Smooth muscle cell (in vitro differentiated cells): ENCODE measurements around the gene TRAPPC2L. TPM values are rescaled to one million over a fixed set of nuclear protein-coding genes. Genes with fewer than 3 reads are reported as not detected.

ENCODE experiments used
- DNase-seq: peaks from one replicate; lab custom pipeline; 2025; ENCODE audit not compliant: unreplicated experiment; lab: John Stamatoyannopoulos, UW
- H2AFZ ChIP-seq: fragments of 200-600 bp; sonication (generic); 2 replicates; pipeline ENCODE4 v1.6.0; 2016; ENCODE audit warnings: antibody characterized with exemption, low read depth, mild to moderate bottlenecking
- H3F3A ChIP-seq: fragments of 200-600 bp; sonication (generic); 2 replicates; pipeline ENCODE4 v1.6.0; 2017; ENCODE audit warnings: antibody characterized with exemption, low read depth
- H3K27ac ChIP-seq: fragments of 200-600 bp; sonication (generic); 2 replicates; pipeline ENCODE4 v1.5.1; 2016; ENCODE audit warnings: low read depth, mild to moderate bottlenecking
- H3K27me3 ChIP-seq: fragments of 200-600 bp; sonication (generic); 2 replicates; pipeline ENCODE4 v1.6.1; 2016; ENCODE audit warnings: low read depth, mild to moderate bottlenecking
- H3K36me3 ChIP-seq: fragments of 200-600 bp; sonication (generic); 2 replicates; pipeline ENCODE4 v1.5.1; 2016; ENCODE audit warnings: low read depth
- H3K4me1 ChIP-seq: fragments of 200-600 bp; sonication (generic); 2 replicates; pipeline ENCODE4 v1.5.1; 2016; ENCODE audit warnings: low read depth
- H3K4me2 ChIP-seq: fragments of 200-600 bp; sonication (generic); 2 replicates; pipeline ENCODE4 v1.6.0; 2016; ENCODE audit warnings: mild to moderate bottlenecking
- H3K4me3 ChIP-seq: fragments of 200-600 bp; sonication (generic); 2 replicates; pipeline ENCODE4 v1.5.1; 2016; ENCODE audit warnings: mild to moderate bottlenecking
- H3K79me2 ChIP-seq: fragments of 200-600 bp; sonication (generic); 2 replicates; pipeline ENCODE4 v1.6.0; 2016; ENCODE audit warnings: low read depth, mild to moderate bottlenecking
- H3K9ac ChIP-seq: fragments of 200-600 bp; sonication (generic); 2 replicates; pipeline ENCODE4 v1.6.0; 2016; ENCODE audit warnings: low read depth
- H3K9me3 ChIP-seq: fragments of 200-600 bp; sonication (generic); replicated peaks from 2 replicates; pipeline ENCODE4 v1.5.1; 2016; ENCODE audit warnings: low read depth
- H4K20me1 ChIP-seq: fragments of 200-600 bp; sonication (generic); 2 replicates; pipeline ENCODE4 v1.6.0; 2016; ENCODE audit warnings: low read depth
- CTCF ChIP-seq: fragments of 200-600 bp; sonication (generic); IDR thresholded peaks from 2 replicates; pipeline ENCODE4 v1.5.1; 2017; ENCODE audit warnings: borderline replicate concordance, mild to moderate bottlenecking, antibody characterized with exemption; ENCODE audit not compliant: insufficient read depth, poor library complexity, severe bottlenecking
- WGBS: methylation state at CpG from one replicate; pipeline ENCODE4 v1.1.7; 2016; ENCODE audit warnings: low lambda C conversion rate; 5-methylcytosine and 5-hydroxymethylcytosine counted together
- polyA plus RNA-seq: library from polyadenylated mRNA; unstranded; fragments of >200 nt; fragmentation: Nextera tagmentation; extraction: Ambion mirVana; gene quantifications from 2 replicates; pipeline ENCODE4 v1.2.1, GENCODE V29; 2016
- total RNA-seq: library from RNA; depleted of rRNA; stranded (reverse); fragments of >200 nt; gene quantifications from 2 replicates; pipeline ENCODE4 v1.2.3, GENCODE V29; 2014

TRAPPC2L gene
- total and polyA plus RNA-seq, 2 experiments from 2014 or later, result 17.9 to 125 TPM

- no peaks in the 10 kb centered on the region for H3F3A ChIP-seq
- H3K4me1 ChIP-seq, result no peaks in the 10 kb centered on the region
- no peak for TF ChIP-seq CTCF
- no peaks in the 10 kb centered on the region for H3K27me3 ChIP-seq
- no peaks in the 10 kb centered on the region for H3K79me2 ChIP-seq
- no peak overlapping the region for H3K4me3 ChIP-seq
- H3K4me2 ChIP-seq, result no peak overlapping the region
- H3K9ac ChIP-seq, result no peak overlapping the region
- H4K20me1 ChIP-seq, result no peaks in the 10 kb centered on the region
- H3K9me3 ChIP-seq, result no peaks in the 10 kb centered on the region
- no peak for DNase-seq
- no peak overlapping the region for H3K27ac ChIP-seq
- 95% methylated on average over 7 of the region's 9 CpGs for WGBS
- no peak overlapping the region for H2AFZ ChIP-seq
- no peaks in the 10 kb centered on the region for H3K36me3 ChIP-seq
Measured at GRCh38 chr16:88869673-88869980, 12.7 kb downstream of the TRAPPC2L start.

- TF ChIP-seq CTCF, result no peak
- Histone ChIP-seq H3F3A (no peaks in the 10 kb centered on the region), H3K27ac (no peak overlapping the region), H3K4me3 (no peak overlapping the region), H3K9me3 (no peaks in the 10 kb centered on the region), H2AFZ (no peak overlapping the region), H3K4me2 (no peak overlapping the region), H3K79me2 (no peaks in the 10 kb centered on the region), H3K36me3 (no peaks in the 10 kb centered on the region), H4K20me1 (no peaks in the 10 kb centered on the region), H3K4me1 (no peaks in the 10 kb centered on the region), H3K27me3 (no peaks in the 10 kb centered on the region), H3K9ac (no peak overlapping the region)
- WGBS, result 87% methylated on average over 31 of the region's 37 CpGs
- no peak for DNase-seq
Measured at GRCh38 chr16:88870608-88871348, 13.9 kb downstream of the TRAPPC2L start.

- no peak overlapping the region for H3K9ac ChIP-seq
- no peaks in the 10 kb centered on the region for H4K20me1 ChIP-seq
- no peak overlapping the region for H2AFZ ChIP-seq
- no peaks in the 10 kb centered on the region for H3F3A ChIP-seq
- TF ChIP-seq CTCF, result no peak
- H3K4me2 ChIP-seq, result no peak overlapping the region
- DNase-seq, result no peak
- WGBS, result 79% methylated on average over 8 of the region's 8 CpGs
- H3K27ac ChIP-seq, result no peak overlapping the region
- H3K79me2 ChIP-seq, result no peaks in the 10 kb centered on the region
- H3K27me3 ChIP-seq, result no peaks in the 10 kb centered on the region
- no peaks in the 10 kb centered on the region for H3K9me3 ChIP-seq
- H3K4me3 ChIP-seq, result no peak overlapping the region
- no peaks in the 10 kb centered on the region for H3K36me3 ChIP-seq
- H3K4me1 ChIP-seq, result no peaks in the 10 kb centered on the region
Measured at GRCh38 chr16:88871349-88871702, 14.4 kb downstream of the TRAPPC2L start.
